Measurements from ENCODE around the gene ZMYND11. TPM values are rescaled to one million over a fixed set of nuclear protein-coding genes. Genes with fewer than 3 reads are reported as not detected.

The ZMYND11 gene
- total and polyA plus RNA-seq, 2 of the 13 experiments (the other 11 are each of a cell fraction or from before 2014, with no cell fraction given), result 17.5 to 38.7 TPM

DNA sequence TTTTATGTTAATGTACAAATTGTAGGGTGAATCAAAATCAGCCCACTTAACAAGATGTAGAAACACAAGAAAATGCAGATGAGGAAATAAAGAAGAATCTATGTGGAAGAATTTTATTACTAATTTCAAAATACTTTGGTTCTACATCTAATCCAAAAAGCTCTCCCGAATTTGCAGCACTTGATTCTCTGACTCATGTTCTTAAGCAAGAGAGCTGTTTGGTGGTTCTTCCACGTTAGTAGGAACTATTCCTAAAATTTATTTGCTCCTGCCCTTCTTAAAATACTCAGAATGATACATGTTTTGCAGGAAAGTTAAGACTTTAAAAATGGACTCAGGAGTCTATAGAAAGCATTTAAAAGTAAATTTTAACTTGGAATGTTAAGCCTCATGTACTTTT is 91.8 kb downstream of the ZMYND11 start:
- peaks cover 0 to 2% of the 10 kb centered on the region in 2 experiments; a peak in 2 of 5 replicates for H3K36me3 ChIP-seq (replicated peaks in 1 of 2; ENCODE audit: control insufficient read depth in 1 of 2, insufficient read depth in 2 of 2, low read length in 2 of 2)
- no peaks in the 10 kb centered on the region for H3K79me2 ChIP-seq (ENCODE audit: insufficient read depth, low read length)
- no peak overlapping the region for H3K4me2 ChIP-seq (ENCODE audit: low read depth, low read length)
- no peak overlapping the region for H3K27ac ChIP-seq (ENCODE audit: extremely low read length, insufficient read depth, low read length)
- no peak overlapping the region for H2AFZ ChIP-seq (ENCODE audit: low read length)
- H3K9me3 ChIP-seq (ENCODE audit: low read length), result no peaks in the 10 kb centered on the region
- BruUV-seq (replicated peaks), result no TSS peak
- 93% methylated on average over 2 of the region's 2 CpGs for WGBS (ENCODE audit: low lambda C conversion rate)
- no peak for FAIRE-seq
- no peaks in the 10 kb centered on the region for H3K27me3 ChIP-seq (ENCODE audit: control insufficient read depth in 1 of 2, insufficient read depth in 2 of 2, low read length in 2 of 2)
- in situ Hi-C loops (cut with HindIII; ENCODE audit: extremely low pct_ligation_motif_present, low pct_unique_long_range_greater_than_20kb), result no loop called here
- H3K9ac ChIP-seq (ENCODE audit: insufficient read depth, low read depth, low read length), result no peak overlapping the region
- ChIA-PET POLR2A (no interaction called here), CTCF (ENCODE audit: low intra/inter-chr PET ratio, low total read pairs) (no interaction called here)
- TF ChIP-seq HDAC1 (CRISPR knock-in tag; IDR thresholded peaks at IDR 0.05) (no peak), MAZ (IDR thresholded peaks at IDR 0.05; ENCODE audit: borderline replicate concordance, low read depth, low read length) (no peak), MAZ (CRISPR knock-in tag; IDR thresholded peaks at IDR 0.05; ENCODE audit: low read depth) (no peak), ZNF205 (CRISPR knock-in tag; IDR thresholded peaks at IDR 0.05) (no peak), MXD4 (CRISPR knock-in tag; IDR thresholded peaks at IDR 0.05) (no peak), RELA (CRISPR knock-in tag; IDR thresholded peaks at IDR 0.05) (no peak), ZNF7 (CRISPR knock-in tag; IDR thresholded peaks at IDR 0.05) (no peak), ZNF724P (CRISPR knock-in tag; IDR thresholded peaks at IDR 0.05; ENCODE audit: borderline replicate concordance) (no peak), SPEN (CRISPR knock-in tag; IDR thresholded peaks at IDR 0.05; ENCODE audit: low read depth) (no peak), PAF1 (CRISPR knock-in tag; IDR thresholded peaks at IDR 0.05) (no peak), XRCC5 (optimal IDR thresholded peaks at IDR 0.05; ENCODE audit: low read length) (no peak)
- TF ChIP-seq, protein P1, sequence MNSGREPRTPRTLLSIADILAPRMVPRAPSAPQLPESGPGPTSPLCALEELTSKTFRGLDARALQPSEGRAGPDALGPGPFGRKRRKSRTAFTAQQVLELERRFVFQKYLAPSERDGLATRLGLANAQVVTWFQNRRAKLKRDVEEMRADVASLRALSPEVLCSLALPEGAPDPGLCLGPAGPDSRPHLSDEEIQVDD (CRISPR knock-in tag; IDR thresholded peaks at IDR 0.05; ENCODE audit: borderline replicate concordance), result no peak
- TF ChIP-seq, protein P2, sequence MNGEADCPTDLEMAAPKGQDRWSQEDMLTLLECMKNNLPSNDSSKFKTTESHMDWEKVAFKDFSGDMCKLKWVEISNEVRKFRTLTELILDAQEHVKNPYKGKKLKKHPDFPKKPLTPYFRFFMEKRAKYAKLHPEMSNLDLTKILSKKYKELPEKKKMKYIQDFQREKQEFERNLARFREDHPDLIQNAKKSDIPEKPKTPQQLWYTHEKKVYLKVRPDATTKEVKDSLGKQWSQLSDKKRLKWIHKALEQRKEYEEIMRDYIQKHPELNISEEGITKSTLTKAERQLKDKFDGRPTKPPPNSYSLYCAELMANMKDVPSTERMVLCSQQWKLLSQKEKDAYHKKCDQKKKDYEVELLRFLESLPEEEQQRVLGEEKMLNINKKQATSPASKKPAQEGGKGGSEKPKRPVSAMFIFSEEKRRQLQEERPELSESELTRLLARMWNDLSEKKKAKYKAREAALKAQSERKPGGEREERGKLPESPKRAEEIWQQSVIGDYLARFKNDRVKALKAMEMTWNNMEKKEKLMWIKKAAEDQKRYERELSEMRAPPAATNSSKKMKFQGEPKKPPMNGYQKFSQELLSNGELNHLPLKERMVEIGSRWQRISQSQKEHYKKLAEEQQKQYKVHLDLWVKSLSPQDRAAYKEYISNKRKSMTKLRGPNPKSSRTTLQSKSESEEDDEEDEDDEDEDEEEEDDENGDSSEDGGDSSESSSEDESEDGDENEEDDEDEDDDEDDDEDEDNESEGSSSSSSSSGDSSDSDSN (CRISPR knock-in tag; IDR thresholded peaks at IDR 0.05), result no peak
- TF ChIP-seq, protein P3, sequence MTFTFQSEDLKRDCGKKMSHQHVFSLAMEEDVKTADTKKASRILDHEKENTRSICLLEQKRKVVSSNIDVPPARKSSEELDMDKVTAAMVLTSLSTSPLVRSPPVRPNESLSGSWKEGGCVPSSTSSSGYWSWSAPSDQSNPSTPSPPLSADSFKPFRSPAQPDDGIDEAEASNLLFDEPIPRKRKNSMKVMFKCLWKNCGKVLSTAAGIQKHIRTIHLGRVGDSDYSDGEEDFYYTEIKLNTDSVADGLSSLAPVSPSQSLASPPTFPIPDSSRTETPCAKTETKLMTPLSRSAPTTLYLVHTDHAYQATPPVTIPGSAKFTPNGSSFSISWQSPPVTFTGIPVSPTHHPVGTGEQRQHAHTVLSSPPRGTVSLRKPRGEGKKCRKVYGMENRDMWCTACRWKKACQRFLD (CRISPR knock-in tag; IDR thresholded peaks at IDR 0.05; ENCODE audit: borderline replicate concordance), result no peak
- TF ChIP-seq, protein P4, sequence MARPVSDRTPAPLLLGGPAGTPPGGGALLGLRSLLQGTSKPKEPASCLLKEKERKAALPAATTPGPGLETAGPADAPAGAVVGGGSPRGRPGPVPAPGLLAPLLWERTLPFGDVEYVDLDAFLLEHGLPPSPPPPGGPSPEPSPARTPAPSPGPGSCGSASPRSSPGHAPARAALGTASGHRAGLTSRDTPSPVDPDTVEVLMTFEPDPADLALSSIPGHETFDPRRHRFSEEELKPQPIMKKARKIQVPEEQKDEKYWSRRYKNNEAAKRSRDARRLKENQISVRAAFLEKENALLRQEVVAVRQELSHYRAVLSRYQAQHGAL (CRISPR knock-in tag; IDR thresholded peaks at IDR 0.05; ENCODE audit: not compliant biosample characterization), result no peak
- TF ChIP-seq, protein P5, sequence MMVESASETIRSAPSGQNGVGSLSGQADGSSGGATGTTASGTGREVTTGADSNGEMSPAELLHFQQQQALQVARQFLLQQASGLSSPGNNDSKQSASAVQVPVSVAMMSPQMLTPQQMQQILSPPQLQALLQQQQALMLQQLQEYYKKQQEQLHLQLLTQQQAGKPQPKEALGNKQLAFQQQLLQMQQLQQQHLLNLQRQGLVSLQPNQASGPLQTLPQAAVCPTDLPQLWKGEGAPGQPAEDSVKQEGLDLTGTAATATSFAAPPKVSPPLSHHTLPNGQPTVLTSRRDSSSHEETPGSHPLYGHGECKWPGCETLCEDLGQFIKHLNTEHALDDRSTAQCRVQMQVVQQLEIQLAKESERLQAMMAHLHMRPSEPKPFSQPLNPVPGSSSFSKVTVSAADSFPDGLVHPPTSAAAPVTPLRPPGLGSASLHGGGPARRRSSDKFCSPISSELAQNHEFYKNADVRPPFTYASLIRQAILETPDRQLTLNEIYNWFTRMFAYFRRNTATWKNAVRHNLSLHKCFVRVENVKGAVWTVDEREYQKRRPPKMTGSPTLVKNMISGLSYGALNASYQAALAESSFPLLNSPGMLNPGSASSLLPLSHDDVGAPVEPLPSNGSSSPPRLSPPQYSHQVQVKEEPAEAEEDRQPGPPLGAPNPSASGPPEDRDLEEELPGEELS (CRISPR knock-in tag; IDR thresholded peaks at IDR 0.05), result no peak
- TF ChIP-seq, protein P6, sequence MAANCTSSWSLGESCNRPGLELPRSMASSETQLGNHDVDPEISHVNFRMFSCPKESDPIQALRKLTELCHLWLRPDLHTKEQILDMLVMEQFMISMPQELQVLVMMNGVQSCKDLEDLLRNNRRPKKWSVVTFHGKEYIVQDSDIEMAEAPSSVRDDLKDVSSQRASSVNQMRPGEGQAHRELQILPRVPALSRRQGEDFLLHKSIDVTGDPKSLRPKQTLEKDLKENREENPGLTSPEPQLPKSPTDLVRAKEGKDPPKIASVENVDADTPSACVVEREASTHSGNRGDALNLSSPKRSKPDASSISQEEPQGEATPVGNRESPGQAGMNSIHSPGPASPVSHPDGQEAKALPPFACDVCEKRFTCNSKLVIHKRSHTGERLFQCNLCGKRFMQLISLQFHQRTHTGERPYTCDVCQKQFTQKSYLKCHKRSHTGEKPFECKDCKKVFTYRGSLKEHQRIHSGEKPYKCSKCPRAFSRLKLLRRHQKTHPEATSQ (CRISPR knock-in tag; IDR thresholded peaks at IDR 0.05; ENCODE audit: borderline replicate concordance), result no peak
- H3K4me3 ChIP-seq (replicated peaks in 1 of 3; ENCODE audit: insufficient read depth in 1 of 3, low read depth in 2 of 3, low read length in 3 of 3), result no peak overlapping the region
- no peaks in the 10 kb centered on the region for H3K4me1 ChIP-seq (ENCODE audit: insufficient read depth, low read length)
- intact Hi-C loops (cut with micrococcal nuclease; ENCODE audit: unreplicated experiment), result no loop called here
- H4K20me1 ChIP-seq (ENCODE audit: insufficient read depth, low read length), result no peaks in the 10 kb centered on the region
- ATAC-seq, result no peak
- no peak for DNase-seq (ENCODE audit: low spot score)

Measured in HepG2 (cell line).